ENCODE results near the gene SHLD1. TPM values are rescaled to one million over a fixed set of nuclear protein-coding genes. Genes with fewer than 3 reads are reported as not detected.
"Not testable (repeated sequence)": the region's sequence is repeated elsewhere in the genome, so short reads cannot be mapped to it uniquely, and the experiment has no call there.

The SHLD1 gene
- total RNA-seq, 1 donor from 2014 or later, result 4.3 TPM

GRCh38 chr20:5734602-5735001, 15.6 kb upstream of the SHLD1 start:
- DNase-seq (ENCODE audit: low spot score), result no peak
- intact Hi-C loops (cut with DNase I), result no loop called here

- intact Hi-C loops (cut with DNase I), result no loop called here
- DNase-seq (ENCODE audit: low spot score), result no peak
These were observed 14.2 kb upstream of the SHLD1 start for GRCh38 chr20:5735845-5736510.

- intact Hi-C loops (cut with DNase I), result no loop called here
- DNase-seq (ENCODE audit: low spot score), result no peak
These were observed 12.6 kb upstream of the SHLD1 start for GRCh38 chr20:5737619-5737953.

- intact Hi-C loops (cut with DNase I), result no loop called here
These were observed 12.2 kb upstream of the SHLD1 start for GRCh38 chr20:5737966-5738365.

GRCh38 chr20:5740643-5741042, 9.6 kb upstream of the SHLD1 start:
- intact Hi-C loops (cut with DNase I); DNase-seq (ENCODE audit: low spot score): not testable (repeated sequence)

More at GRCh38 chr20:5737966-5738365, 12.2 kb upstream of the SHLD1 start:
- DNase-seq (ENCODE audit: low spot score), result no peak

- intact Hi-C loops (cut with DNase I), result no loop called here
- no peak for DNase-seq (ENCODE audit: low spot score)
These were observed 9.1 kb upstream of the SHLD1 start for GRCh38 chr20:5741089-5741488.

- intact Hi-C loops (cut with DNase I), result no loop called here
These were observed 8.2 kb upstream of the SHLD1 start for GRCh38 chr20:5742041-5742440.

GRCh38 chr20:5745416-5746030, 4.7 kb upstream of the SHLD1 start:
- DNase-seq (ENCODE audit: low spot score), result no peak
- intact Hi-C loops (cut with DNase I), result no loop called here

More at GRCh38 chr20:5742041-5742440, 8.2 kb upstream of the SHLD1 start:
- no peak for DNase-seq (ENCODE audit: low spot score)

- no peak for DNase-seq (ENCODE audit: low spot score)
- intact Hi-C loops (cut with DNase I), result no loop called here
These were observed 4.1 kb upstream of the SHLD1 start for GRCh38 chr20:5746064-5746463.

GRCh38 chr20:5748246-5748645, 2.0 kb upstream of the SHLD1 start:
- intact Hi-C loops (cut with DNase I), result no loop called here
- no peak for DNase-seq (ENCODE audit: low spot score)

- intact Hi-C loops (cut with DNase I); DNase-seq (ENCODE audit: low spot score): not testable (repeated sequence)
These were observed 669 bp upstream of the SHLD1 start for GRCh38 chr20:5749512-5749951.

GRCh38 chr20:5751856-5752255, 1.7 kb downstream of the SHLD1 start:
- intact Hi-C loops (cut with DNase I), result loop anchor here (5.0 kb wide), 1 partner anchor 200 kb away; the partner anchor contains the start of genes MCM8 and TRMT6
- no peak for DNase-seq (ENCODE audit: low spot score)

GRCh38 chr20:5753814-5754213, 3.6 kb downstream of the SHLD1 start:
- intact Hi-C loops (cut with DNase I), result loop anchor here (5.0 kb wide), 1 partner anchor 198 kb away; the partner anchor contains the start of genes MCM8 and TRMT6

GRCh38 chr20:5757949-5758348, 7.7 kb downstream of the SHLD1 start:
- no peak for DNase-seq (ENCODE audit: low spot score)
- intact Hi-C loops (cut with DNase I), result no loop called here

More at GRCh38 chr20:5753814-5754213, 3.6 kb downstream of the SHLD1 start:
- no peak for DNase-seq (ENCODE audit: low spot score)

- DNase-seq (ENCODE audit: low spot score), result no peak
- intact Hi-C loops (cut with DNase I), result no loop called here
These were observed 16.0 kb downstream of the SHLD1 start for GRCh38 chr20:5766085-5766764.

GRCh38 chr20:5767493-5768098, 17.4 kb downstream of the SHLD1 start:
- intact Hi-C loops (cut with DNase I), result no loop called here
- no peak for DNase-seq (ENCODE audit: low spot score)

- DNase-seq (ENCODE audit: low spot score), result no peak
- intact Hi-C loops (cut with DNase I), result no loop called here
These were observed 20.2 kb downstream of the SHLD1 start for GRCh38 chr20:5770231-5770986.

GRCh38 chr20:5770987-5771318, 20.8 kb downstream of the SHLD1 start:
- intact Hi-C loops (cut with DNase I), result no loop called here
- DNase-seq (ENCODE audit: low spot score), result no peak

- intact Hi-C loops (cut with DNase I), result no loop called here
- no peak for DNase-seq (ENCODE audit: low spot score)
These were observed 22.5 kb downstream of the SHLD1 start for GRCh38 chr20:5772704-5773103.

- intact Hi-C loops (cut with DNase I), result no loop called here
- no peak for DNase-seq (ENCODE audit: low spot score)
These were observed 23.4 kb downstream of the SHLD1 start for GRCh38 chr20:5773589-5773988.

Measured in cardiac septum (tissue), 1 donor.